ENCODE results near the gene AGGF1. TPM values are rescaled to one million over a fixed set of nuclear protein-coding genes. Genes with fewer than 3 reads are reported as not detected.
"Not testable (repeated sequence)": the region's sequence is repeated elsewhere in the genome, so short reads cannot be mapped to it uniquely, and the experiment has no call there.

Gene AGGF1
- total and polyA plus RNA-seq, 2 donors from 2014 or later: 10.5 to 23.0 TPM

DNA sequence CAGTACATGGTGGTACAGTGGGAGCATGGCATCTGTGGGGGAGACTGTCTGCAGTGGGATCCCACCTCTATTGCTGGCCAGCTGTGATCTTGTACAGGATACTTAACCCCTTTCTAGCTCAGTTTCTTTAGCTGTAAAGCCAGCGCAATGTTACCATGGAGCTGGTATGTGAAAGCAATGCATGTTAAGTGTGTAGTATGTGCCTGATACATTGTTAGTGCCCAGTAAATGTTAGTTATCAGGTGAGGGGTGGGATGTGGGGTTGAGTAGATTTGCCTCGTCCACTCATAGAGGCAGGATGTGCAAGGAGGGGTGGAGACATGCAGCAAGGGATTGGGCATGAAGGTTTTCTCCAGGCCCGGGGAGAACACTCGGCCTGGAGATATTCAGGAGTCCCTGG, 44.5 kb downstream of the AGGF1 start:
- Histone ChIP-seq H3K27me3 (ENCODE audit: control insufficient read depth, insufficient read depth, low read length) (no peaks in the 10 kb centered on the region), H3K27ac (ENCODE audit: low read depth in 2 of 2, low read length in 2 of 2) (no peak overlapping the region), H3K9me3 (ENCODE audit: control insufficient read depth in 2 of 3, insufficient read depth in 1 of 3, low read length in 3 of 3) (no peaks in the 10 kb centered on the region), H3K4me3 (ENCODE audit: low read length in 3 of 3) (no peak overlapping the region), H3K4me1 (ENCODE audit: control insufficient read depth in 2 of 3, insufficient read depth in 2 of 3, low read depth in 1 of 3, low read length in 3 of 3) (peaks cover 0 to 6% (median 4%) of the 10 kb centered on the region in 3 donors), H3K9ac (ENCODE audit: low read length in 3 of 3) (no peak overlapping the region), H3K36me3 (ENCODE audit: control insufficient read depth in 2 of 3, insufficient read depth in 3 of 3, low read length in 3 of 3) (peaks cover 2 to 5% (median 4%) of the 10 kb centered on the region in 3 donors)
- intact Hi-C loops (cut with DNase I): no loop called here
- DNase-seq (no peak), FAIRE-seq (no peak)
- TF ChIP-seq, protein P1, sequence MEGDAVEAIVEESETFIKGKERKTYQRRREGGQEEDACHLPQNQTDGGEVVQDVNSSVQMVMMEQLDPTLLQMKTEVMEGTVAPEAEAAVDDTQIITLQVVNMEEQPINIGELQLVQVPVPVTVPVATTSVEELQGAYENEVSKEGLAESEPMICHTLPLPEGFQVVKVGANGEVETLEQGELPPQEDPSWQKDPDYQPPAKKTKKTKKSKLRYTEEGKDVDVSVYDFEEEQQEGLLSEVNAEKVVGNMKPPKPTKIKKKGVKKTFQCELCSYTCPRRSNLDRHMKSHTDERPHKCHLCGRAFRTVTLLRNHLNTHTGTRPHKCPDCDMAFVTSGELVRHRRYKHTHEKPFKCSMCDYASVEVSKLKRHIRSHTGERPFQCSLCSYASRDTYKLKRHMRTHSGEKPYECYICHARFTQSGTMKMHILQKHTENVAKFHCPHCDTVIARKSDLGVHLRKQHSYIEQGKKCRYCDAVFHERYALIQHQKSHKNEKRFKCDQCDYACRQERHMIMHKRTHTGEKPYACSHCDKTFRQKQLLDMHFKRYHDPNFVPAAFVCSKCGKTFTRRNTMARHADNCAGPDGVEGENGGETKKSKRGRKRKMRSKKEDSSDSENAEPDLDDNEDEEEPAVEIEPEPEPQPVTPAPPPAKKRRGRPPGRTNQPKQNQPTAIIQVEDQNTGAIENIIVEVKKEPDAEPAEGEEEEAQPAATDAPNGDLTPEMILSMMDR (IDR thresholded peaks at IDR 0.05; ENCODE audit: borderline replicate concordance, extremely low read depth, insufficient read depth): no peak

DNA sequence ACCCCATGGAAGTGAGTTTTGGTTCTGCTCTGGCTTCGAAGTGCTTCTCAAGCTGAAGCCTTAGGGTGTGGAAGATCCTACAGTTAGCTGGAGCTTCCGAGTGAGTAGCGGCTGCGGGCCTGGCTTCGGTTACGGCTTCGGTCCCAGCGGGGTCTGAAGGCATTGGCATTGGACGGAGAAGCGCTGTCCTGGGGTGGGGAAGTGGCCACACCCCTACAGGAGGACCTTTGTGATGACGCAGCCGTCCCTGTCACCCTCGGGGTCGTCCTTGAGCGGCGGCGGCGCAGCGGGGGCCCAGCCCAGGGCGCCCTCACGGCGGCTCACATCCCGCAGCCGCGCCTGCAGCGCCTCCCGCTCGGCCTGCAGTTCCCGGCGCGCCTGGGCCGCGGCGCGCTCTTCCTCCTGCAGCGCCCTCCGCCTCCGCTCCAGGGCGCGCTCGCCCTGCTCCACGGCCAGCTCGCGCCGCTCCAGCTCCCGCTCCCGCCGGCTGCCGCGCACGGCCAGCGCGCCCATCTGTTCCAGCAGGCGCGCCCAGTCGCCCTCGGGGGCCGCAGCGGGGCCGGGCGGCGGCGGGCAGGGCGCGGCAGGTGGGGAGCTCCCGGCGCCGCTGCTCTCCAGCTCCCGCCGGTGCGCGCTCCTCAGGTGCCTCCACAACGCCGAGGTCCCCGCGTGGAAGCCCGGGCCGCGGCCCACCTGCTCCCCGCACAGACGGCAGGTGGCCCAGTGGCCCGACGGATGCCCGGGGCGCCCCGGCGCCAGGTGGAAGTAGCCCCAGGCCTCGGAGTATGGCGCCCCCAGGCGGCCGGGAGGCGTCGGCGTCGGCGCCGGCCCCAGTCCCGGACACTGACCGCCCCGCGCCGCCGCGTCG, 47.0 kb downstream of the AGGF1 start:
- no peaks in the 10 kb centered on the region for H3K9me3 ChIP-seq (ENCODE audit: control insufficient read depth in 2 of 3, insufficient read depth in 1 of 3, low read length in 3 of 3)
- peak overlapping the region in 1 of 3 donors; percentile 29 for H3K9ac ChIP-seq (ENCODE audit: low read length in 3 of 3)
- peaks cover under 1 to 5% (median 5%) of the 10 kb centered on the region in 3 donors for H3K36me3 ChIP-seq (ENCODE audit: control insufficient read depth in 2 of 3, insufficient read depth in 3 of 3, low read length in 3 of 3)
- intact Hi-C loops (cut with DNase I): no loop called here
- TF ChIP-seq, protein P1 (IDR thresholded peaks at IDR 0.05; ENCODE audit: borderline replicate concordance, extremely low read depth, insufficient read depth): peak; percentile 62
- FAIRE-seq: no peak
- peak overlapping the region in 1 of 3 donors; percentile 50 for H3K4me3 ChIP-seq (ENCODE audit: low read length in 3 of 3)
- H3K4me1 ChIP-seq (ENCODE audit: control insufficient read depth in 2 of 3, insufficient read depth in 2 of 3, low read depth in 1 of 3, low read length in 3 of 3): peaks cover 0 to 6% (median 4%) of the 10 kb centered on the region in 3 donors
- DNase-seq: peak; percentile 78 to 90 (median 88)
- H3K27ac ChIP-seq (ENCODE audit: low read depth in 2 of 2, low read length in 2 of 2): peak overlapping the region in 1 of 2 donors; percentile 41
- H3K27me3 ChIP-seq (ENCODE audit: control insufficient read depth, insufficient read depth, low read length): no peaks in the 10 kb centered on the region

DNA sequence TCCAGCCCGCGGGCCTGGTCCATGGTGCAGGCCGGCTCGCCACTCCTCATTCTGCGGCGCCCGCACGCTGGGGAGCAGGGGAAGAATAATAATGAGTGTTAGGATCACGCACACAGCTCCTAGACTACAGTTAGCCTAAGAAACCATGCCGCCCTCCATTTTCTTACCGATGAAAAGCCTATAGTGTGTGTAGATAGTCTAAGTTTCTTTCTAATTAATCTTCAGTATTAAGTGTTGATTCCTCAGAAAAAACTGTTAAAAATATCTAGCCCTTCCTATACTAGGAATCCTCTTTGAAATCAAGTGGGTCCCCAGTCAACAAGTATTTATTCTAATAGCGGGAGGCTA, 47.6 kb downstream of the AGGF1 start:
- TF ChIP-seq, protein P1 (IDR thresholded peaks at IDR 0.05; ENCODE audit: borderline replicate concordance, extremely low read depth, insufficient read depth): no peak

DNA sequence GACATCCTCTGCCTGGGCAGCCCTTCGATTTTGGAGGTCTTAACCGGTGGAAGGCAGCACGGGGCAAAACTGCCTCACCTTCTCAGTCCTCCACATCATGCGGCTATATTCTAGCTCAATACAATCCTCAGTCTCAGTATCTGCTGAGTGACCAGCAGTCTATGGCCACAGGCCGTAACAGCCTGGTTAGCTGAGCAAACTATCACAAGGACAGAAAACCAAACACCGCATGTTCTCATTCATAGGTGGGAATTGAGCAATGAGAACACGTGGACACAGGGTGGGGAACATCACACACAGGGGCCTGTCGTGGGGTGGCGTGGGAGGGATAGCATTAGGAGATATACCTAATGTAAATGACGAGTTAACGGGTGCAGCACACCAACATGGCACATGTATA, 50.3 kb downstream of the AGGF1 start:
- H3K27ac ChIP-seq (ENCODE audit: low read depth in 2 of 2, low read length in 2 of 2); intact Hi-C loops (cut with DNase I); H3K4me1 ChIP-seq (ENCODE audit: control insufficient read depth in 2 of 3, insufficient read depth in 2 of 3, low read depth in 1 of 3, low read length in 3 of 3); H3K9ac ChIP-seq (ENCODE audit: low read length in 3 of 3); FAIRE-seq; H3K36me3 ChIP-seq (ENCODE audit: control insufficient read depth in 2 of 3, insufficient read depth in 3 of 3, low read length in 3 of 3); H3K9me3 ChIP-seq (ENCODE audit: control insufficient read depth in 2 of 3, insufficient read depth in 1 of 3, low read length in 3 of 3); H3K27me3 ChIP-seq (ENCODE audit: control insufficient read depth, insufficient read depth, low read length); DNase-seq; H3K4me3 ChIP-seq (ENCODE audit: low read length in 3 of 3): not testable (repeated sequence)

More for the DNA sequence above, 47.6 kb downstream of the AGGF1 start:
- peaks cover 0 to 6% (median 4%) of the 10 kb centered on the region in 3 donors for H3K4me1 ChIP-seq (ENCODE audit: control insufficient read depth in 2 of 3, insufficient read depth in 2 of 3, low read depth in 1 of 3, low read length in 3 of 3)
- H3K9me3 ChIP-seq (ENCODE audit: control insufficient read depth in 2 of 3, insufficient read depth in 1 of 3, low read length in 3 of 3): no peaks in the 10 kb centered on the region
- DNase-seq (no peak), FAIRE-seq (no peak)
- peak overlapping the region in 1 of 3 donors; percentile 11 for H3K4me3 ChIP-seq (ENCODE audit: low read length in 3 of 3)
- H3K27ac ChIP-seq (ENCODE audit: low read depth in 2 of 2, low read length in 2 of 2): no peak overlapping the region
- intact Hi-C loops (cut with DNase I): no loop called here
- H3K36me3 ChIP-seq (ENCODE audit: control insufficient read depth in 2 of 3, insufficient read depth in 3 of 3, low read length in 3 of 3): peaks cover 3 to 5% (median 5%) of the 10 kb centered on the region in 3 donors
- H3K9ac ChIP-seq (ENCODE audit: low read length in 3 of 3): peak overlapping the region in 1 of 3 donors; percentile 29
- H3K27me3 ChIP-seq (ENCODE audit: control insufficient read depth, insufficient read depth, low read length): no peaks in the 10 kb centered on the region

Data from kidney (tissue), 14 donors.